ENCODE measurements around the gene VWA5B1.

Gene VWA5B1

DNA sequence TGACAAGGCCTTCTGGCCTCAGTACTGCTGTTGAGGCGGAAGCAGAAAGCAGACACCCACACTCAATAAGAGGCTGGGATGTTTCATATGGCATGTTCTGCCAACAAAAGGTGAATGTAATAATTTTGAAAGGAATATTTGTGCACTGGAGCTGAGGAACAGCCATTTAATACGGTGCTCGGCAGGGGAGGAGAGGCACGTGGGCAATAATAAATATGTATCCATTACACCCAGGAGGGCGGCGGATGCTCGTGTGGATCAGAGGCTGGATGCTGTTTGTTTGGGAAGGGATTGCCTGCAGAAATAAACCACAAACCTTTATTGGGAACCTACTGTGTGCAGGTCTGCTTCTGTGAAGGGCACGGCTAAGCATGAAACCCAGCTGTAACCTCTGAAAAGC lies 92.0 kb downstream of the VWA5B1 start:
- in situ Hi-C loops (cut with MboI; ENCODE audit: low sequenced_read_pairs): no loop called here

- in situ Hi-C loops (cut with MboI; ENCODE audit: low sequenced_read_pairs): no loop called here
Measured at GRCh38 chr1:20383631-20384030, 93.0 kb downstream of the VWA5B1 start.

GRCh38 chr1:20385630-20386029 lies 95.0 kb downstream of the VWA5B1 start:
- in situ Hi-C loops (cut with MboI; ENCODE audit: low sequenced_read_pairs): no loop called here

DNA sequence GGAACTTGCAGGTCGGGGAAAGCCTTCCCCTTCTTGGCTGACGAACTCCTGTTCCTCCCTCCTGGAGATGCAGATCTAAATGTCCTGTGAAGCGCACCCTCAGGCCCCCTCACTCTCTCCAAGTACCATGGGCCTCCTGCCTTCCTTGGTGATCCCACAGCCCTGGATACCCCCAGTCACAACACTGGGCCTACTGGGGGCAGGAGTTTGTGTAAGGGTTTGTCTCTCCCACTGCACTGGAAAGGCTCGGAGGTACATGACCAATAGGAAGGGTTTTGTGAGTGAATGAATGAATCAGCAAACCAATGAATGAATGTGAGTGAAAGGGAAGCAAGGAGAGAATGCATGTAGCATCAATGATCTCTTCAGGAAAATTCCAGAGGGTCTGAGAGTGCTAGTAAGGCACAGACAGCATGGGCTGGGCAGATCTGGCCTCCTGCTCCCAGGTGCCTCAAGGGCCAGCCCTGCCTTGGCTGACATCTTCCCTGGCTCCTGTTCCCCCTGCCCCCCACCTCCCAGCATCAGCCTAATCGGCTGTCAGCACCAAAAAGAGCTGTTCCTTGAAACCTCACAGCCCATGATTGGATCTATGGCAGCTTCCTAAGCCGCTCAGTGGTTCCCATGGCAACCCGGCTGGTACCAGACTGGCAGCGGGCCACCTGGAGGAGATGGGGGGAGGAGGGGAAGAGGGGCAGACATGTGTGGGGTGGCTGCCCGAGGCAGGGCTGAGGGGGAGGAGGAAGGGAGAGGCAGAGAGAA lies 95.8 kb downstream of the VWA5B1 start:
- in situ Hi-C loops (cut with MboI; ENCODE audit: low sequenced_read_pairs): no loop called here

DNA sequence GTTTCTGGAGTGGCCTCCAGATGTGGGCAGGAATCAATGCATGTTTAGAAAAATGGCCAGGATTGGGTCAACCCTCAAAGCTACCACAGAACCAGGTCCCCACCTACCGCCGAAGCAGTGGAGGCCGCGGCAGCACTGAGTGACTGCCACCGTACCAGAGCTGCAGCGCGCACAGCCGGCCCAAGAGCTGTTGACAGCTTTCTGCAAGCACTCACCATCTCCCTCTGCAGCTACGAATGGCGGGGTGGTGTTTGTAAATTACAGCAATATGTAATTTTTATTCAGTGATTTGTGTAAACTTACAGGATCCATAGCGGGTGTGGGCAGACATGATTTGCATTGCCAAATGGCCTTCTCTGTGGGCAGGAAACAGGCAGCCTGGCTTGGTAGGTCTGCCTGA lies 98.9 kb downstream of the VWA5B1 start:
- in situ Hi-C loops (cut with MboI; ENCODE audit: low sequenced_read_pairs): no loop called here

DNA sequence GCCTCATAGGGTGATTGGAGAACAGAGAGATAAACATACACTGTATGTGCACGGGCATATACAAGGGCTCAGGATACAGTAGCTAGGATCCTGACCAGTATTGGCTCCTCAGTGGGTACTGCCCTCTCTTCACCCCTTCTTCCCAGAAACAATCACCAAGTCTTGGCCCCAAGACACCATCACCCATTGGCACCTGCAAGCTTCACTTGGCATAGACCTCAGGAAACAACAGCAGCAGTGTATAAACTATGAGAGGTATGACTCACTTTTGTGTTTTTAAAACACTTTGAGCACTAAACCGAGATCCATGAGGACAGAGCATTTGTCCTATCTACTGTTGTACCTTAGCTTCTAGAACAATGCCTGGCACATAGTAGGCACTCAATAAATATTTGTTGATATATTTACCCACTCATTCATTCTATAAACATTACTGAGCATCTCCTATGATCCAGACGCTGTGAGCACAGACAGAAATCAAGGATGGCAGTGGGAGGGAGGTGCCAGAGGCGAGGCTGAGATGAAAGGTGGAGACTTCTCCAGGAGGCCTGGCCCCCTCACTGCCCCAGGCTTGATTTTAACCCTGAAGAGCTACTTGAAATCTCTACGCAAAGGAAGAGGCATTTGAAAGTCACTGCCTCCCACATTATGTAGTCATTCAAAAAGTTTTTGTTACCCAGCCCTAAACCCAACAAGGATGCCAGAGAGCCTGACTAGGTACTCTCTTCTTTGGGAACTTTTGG lies 100.1 kb downstream of the VWA5B1 start:
- in situ Hi-C loops (cut with MboI; ENCODE audit: low sequenced_read_pairs): no loop called here

DNA sequence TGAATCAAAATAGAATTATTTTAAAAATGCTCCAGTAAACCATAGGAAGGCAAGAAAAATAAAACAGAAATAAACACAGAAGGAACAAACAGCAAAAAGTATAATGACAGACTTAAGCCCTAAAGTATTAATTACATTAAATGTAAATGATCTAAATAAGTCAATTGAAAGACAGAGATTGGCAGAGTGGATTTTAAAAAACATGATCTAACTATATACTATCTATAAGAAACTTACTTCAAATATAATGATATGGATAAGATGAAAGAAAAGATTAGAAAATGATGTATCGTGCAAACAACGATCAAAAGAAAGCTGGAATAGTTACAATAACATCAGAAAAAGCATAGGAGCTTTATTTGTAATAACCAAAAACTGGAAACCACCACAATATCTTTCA lies 104.6 kb downstream of the VWA5B1 start:
- in situ Hi-C loops (cut with MboI; ENCODE audit: low sequenced_read_pairs): no loop called here

GRCh38 chr1:20398744-20399143 lies 108.1 kb downstream of the VWA5B1 start:
- in situ Hi-C loops (cut with MboI; ENCODE audit: low sequenced_read_pairs): no loop called here

DNA sequence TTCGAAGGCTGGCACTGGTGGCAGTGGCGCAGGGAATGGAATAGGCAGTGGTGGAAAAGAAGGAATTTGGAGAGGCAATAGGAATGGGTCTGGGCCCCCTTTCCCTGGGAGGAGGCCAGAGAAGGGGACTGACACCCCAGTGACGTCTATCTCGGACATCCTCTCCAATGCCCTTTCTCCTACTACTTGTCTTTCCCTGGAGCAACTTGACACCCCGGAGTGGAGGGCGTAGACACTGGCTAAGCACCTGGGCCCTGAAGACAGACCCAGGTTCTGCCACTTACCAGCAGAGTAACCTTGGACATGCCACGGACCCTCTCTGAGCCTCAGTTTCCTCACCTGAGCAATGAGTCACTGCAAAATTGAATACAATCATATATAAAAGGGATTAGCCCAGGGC lies 108.5 kb downstream of the VWA5B1 start:
- in situ Hi-C loops (cut with MboI; ENCODE audit: low sequenced_read_pairs): no loop called here

DNA sequence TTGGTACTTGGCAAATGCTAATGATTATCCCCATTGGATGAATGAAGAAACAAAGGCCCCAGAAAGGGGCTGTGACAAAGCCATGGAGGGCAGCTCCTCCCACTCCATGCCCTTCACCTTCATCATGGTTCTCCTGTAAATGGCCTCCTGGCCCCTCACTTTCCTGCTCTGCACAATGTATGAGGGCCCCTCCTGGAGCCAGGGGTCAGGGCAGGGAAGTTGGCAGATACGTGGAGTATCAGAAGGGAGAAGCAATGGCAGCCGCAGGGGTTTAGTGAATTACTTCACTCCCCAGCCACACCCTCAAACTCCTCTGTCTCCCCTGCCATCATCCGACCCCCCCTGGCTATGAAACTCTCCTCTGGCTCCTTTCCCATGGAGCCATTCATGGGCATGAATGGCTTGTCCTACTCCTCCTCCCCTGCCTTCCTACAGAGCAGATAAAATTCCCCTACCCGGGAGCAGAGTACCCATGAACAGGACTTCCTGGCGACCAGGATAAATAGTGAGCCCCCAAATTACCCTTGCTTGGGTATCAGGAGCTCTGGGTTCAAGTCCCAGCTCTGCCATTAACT lies 109.0 kb downstream of the VWA5B1 start:
- in situ Hi-C loops (cut with MboI; ENCODE audit: low sequenced_read_pairs): no loop called here

- in situ Hi-C loops (cut with MboI; ENCODE audit: low sequenced_read_pairs): no loop called here
Measured at GRCh38 chr1:20400341-20401177, 109.9 kb downstream of the VWA5B1 start.

- in situ Hi-C loops (cut with MboI; ENCODE audit: low sequenced_read_pairs): no loop called here
Measured at GRCh38 chr1:20401405-20402010, 110.8 kb downstream of the VWA5B1 start.

DNA sequence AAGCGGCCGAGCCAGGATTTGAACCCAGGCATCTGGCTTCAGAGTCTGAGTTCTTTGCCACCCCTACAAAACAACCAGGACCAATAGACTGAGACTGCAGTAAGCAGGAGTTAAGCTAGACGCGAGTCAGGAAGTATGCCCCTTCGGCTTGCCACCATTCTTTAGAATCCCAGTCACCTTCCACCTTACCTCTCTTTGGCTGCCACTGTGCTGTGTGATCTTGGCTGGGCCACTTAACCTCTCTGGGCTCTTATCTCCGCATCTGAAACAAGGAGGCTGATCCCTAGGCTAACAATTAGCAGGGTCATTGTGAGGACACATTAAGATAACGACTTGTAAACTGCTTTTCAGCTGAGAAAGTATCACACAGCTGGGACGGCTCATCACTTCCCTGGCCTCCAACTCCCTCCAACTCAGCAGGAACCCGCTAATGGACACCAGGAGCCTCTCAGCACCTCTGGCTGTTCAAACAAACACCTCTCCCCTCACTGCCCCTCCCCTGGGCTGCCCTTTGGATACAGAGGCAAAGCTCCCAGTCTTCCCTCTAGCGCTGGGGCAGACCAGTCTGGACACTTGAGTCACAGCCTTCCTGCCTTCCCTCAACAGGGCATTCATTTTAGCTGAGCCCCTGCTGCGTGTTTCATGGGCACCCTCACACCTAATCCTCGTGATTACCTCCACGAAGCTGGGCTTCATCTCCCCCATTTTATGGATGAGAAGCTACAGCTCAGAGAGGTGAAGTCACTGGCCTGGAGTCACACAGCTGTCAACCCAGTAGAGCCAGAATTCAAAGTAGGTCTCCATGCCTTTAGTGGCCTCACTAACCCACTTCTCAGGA lies 112.1 kb downstream of the VWA5B1 start:
- in situ Hi-C loops (cut with MboI; ENCODE audit: low sequenced_read_pairs): no loop called here

- in situ Hi-C loops (cut with MboI; ENCODE audit: low sequenced_read_pairs): no loop called here
Measured at GRCh38 chr1:20403423-20404145, 112.9 kb downstream of the VWA5B1 start.

DNA sequence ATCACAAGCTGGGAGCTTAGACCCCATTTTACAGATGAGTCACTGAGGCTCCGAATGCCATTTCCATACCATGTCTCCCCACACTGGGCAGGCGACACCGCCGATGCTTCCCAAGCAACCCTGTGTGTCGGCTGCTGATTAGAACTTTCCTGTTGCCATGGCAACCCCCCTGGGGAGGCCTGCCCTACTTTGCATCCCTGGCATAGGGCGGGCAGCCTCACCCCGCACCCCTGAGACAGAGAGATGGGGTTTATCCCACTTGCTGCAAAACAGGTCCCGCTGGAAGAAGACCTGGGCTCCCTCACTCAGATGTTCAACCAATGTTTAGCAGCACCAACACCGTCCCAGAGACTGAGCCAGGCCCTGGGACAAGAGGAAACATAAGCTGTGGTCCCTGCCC lies 113.8 kb downstream of the VWA5B1 start:
- in situ Hi-C loops (cut with MboI; ENCODE audit: low sequenced_read_pairs): no loop called here
